ELF-1 (cell line): ENCODE data around the gene FLRT1.

Experiments used
- DNase-seq: peaks from one replicate; pipeline ENCODE4 v3.0.0-alpha.2; 2016; ENCODE audit warnings: low read depth, low spot score

Gene FLRT1

GRCh38 chr11:64084146-64084950 lies 48.6 kb downstream of the FLRT1 start:
- no peak for DNase-seq

- DNase-seq = no peak
Measured at GRCh38 chr11:64084951-64085710, 49.4 kb downstream of the FLRT1 start.
